Peyer's patch (tissue), 4 donors: ENCODE results near the gene GMPPA. TPM values are rescaled to one million over a fixed set of nuclear protein-coding genes. Genes with fewer than 3 reads are reported as not detected.

Source experiments
- DNase-seq, 3 donors: peaks; one replicate each; pipeline ENCODE4 v3.0.0-alpha.2; 2017 to 2019
- H3K27ac ChIP-seq, 4 donors: fragments of 200-600 bp; sonication (generic); one replicate each; pipeline ENCODE4 v1.5.1; 2016 to 2019
- H3K27me3 ChIP-seq, 2 donors: fragments of 200-600 bp; sonication (generic); one replicate each; pipeline ENCODE4 v1.5.1; 2019
- H3K36me3 ChIP-seq, 3 donors: fragments of 200-600 bp; sonication (generic); one replicate each; pipeline ENCODE4 v1.5.1; 2016 to 2019
- H3K4me1 ChIP-seq, 4 donors: fragments of 200-600 bp; sonication (generic); one replicate each; pipeline ENCODE4 v1.5.1; 2016 to 2019
- H3K4me3 ChIP-seq, 4 donors: fragments of 200-600 bp; sonication (generic); 1 replicate in 3 of 4; 2 replicates in 1 of 4; pipeline ENCODE4 v1.5.1; 2016 to 2019; ENCODE audit warnings: mild to moderate bottlenecking in 1 of 4
- H3K9me3 ChIP-seq, 4 donors: fragments of 200-600 bp; sonication (generic); one replicate each; pipeline ENCODE4 v1.5.1; 2016 to 2019; ENCODE audit warnings: mild to moderate bottlenecking in 1 of 4
- POLR2A ChIP-seq, 2 donors: fragments of 450-650 bp; IDR thresholded peaks; one replicate each; pipeline ENCODE4 v1.5.1; 2017; ENCODE audit warnings: antibody characterized with exemption in 2 of 2, mild to moderate bottlenecking in 2 of 2, moderate library complexity in 2 of 2
- total RNA-seq, 4 donors: library from RNA; depleted of rRNA; stranded (reverse); fragments of >200 nt; gene quantifications; one replicate each; pipeline ENCODE4 v1.1.0, GENCODE V29; 2016
- TF ChIP-seq, protein P1 (sequence below), 6 experiments: fragments of 450-650 bp in 4 of 6; fragments of 200-600 bp in 2 of 6; sonication (generic) in 1 of 6; IDR thresholded peaks; one replicate each; pipeline ENCODE4 v1.5.1; 2017 to 2019; ENCODE audit warnings: antibody characterized with exemption in 6 of 6, mild to moderate bottlenecking in 3 of 6, moderate library complexity in 1 of 6

Gene GMPPA
- total RNA-seq, 4 donors from 2014 or later, result 35.0 to 69.6 (median 38.9) TPM

DNA sequence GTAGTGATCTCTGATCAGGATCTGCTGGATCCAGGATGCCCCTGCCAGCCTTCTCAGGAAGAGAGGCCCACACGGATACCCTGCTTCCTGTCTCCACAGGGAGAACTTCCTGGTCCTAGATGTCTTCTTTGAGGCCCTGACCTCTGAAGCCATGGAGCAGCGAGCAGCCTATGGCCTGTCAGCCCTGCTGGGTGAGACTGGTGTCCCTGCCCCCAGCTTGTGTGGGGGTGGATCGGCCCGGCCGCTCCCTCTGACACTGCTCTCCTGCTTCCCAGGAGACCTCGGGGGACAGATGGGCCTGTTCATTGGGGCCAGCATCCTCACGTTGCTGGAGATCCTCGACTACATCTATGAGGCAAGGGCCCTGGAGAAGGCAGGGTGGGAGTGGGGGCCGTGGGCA, 38.3 kb downstream of the GMPPA start:
- Histone ChIP-seq H3K27me3 (no peaks in the 10 kb centered on the region), H3K4me1 (peaks cover 0 to 6% (median 3%) of the 10 kb centered on the region in 4 donors), H3K9me3 (no peaks in the 10 kb centered on the region), H3K36me3 (peaks cover 0 to 27% (median 0%) of the 10 kb centered on the region in 3 donors), H3K4me3 (no peak overlapping the region), H3K27ac (no peak overlapping the region)
- TF ChIP-seq, protein P1, sequence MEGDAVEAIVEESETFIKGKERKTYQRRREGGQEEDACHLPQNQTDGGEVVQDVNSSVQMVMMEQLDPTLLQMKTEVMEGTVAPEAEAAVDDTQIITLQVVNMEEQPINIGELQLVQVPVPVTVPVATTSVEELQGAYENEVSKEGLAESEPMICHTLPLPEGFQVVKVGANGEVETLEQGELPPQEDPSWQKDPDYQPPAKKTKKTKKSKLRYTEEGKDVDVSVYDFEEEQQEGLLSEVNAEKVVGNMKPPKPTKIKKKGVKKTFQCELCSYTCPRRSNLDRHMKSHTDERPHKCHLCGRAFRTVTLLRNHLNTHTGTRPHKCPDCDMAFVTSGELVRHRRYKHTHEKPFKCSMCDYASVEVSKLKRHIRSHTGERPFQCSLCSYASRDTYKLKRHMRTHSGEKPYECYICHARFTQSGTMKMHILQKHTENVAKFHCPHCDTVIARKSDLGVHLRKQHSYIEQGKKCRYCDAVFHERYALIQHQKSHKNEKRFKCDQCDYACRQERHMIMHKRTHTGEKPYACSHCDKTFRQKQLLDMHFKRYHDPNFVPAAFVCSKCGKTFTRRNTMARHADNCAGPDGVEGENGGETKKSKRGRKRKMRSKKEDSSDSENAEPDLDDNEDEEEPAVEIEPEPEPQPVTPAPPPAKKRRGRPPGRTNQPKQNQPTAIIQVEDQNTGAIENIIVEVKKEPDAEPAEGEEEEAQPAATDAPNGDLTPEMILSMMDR (IDR thresholded peaks at IDR 0.05), result no peak
- no peak for TF ChIP-seq POLR2A (IDR thresholded peaks at IDR 0.05)
- DNase-seq, result no peak

DNA sequence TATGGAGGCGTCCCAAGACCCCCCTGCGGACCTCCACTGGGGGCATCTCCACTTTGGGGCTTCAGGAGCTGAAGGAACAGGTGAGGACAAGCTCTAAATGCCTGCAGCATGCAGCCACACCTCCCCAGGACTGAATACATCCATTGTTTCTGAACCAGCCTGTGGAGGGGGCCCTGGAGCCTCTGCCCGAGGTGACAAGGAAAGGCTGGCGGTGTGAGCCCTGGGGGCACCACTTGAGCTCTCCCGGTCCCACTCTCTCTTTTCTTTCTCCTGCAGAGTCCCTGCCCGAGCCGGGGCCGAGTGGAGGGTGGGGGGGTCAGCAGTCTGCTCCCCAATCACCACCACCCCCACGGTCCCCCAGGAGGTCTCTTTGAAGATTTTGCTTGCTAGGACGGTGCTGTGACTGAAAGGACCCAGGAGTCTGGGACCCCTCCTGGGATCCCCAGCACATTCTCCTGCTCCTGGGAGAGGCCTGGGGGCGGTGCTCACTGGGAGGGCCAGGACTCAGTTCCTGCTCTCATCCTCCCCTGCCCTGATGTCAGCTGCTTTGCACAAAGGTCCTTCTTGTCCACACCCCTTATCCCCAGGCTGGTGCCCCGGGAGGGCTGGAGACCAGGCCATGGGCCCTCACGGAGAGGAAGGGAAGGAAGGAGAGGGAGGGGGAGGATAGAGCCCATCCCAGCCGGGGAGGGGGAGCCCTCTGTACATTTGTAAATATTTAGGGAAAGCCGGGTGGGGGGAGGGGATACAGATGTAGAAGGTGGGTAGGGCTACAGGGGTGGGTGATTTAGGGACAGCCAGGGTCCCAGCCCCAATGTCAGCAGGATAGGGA, 39.2 kb downstream of the GMPPA start:
- TF ChIP-seq POLR2A (IDR thresholded peaks at IDR 0.05), result no peak
- TF ChIP-seq, protein P1 (IDR thresholded peaks at IDR 0.05), result no peak
- no peak overlapping the region for H3K4me3 ChIP-seq
- peaks cover 0 to 12% (median 4%) of the 10 kb centered on the region in 4 donors for H3K4me1 ChIP-seq
- H3K36me3 ChIP-seq, result peaks cover 0 to 27% (median 0%) of the 10 kb centered on the region in 3 donors
- H3K9me3 ChIP-seq, result no peaks in the 10 kb centered on the region
- H3K27ac ChIP-seq, result no peak overlapping the region
- DNase-seq, result no peak
- no peaks in the 10 kb centered on the region for H3K27me3 ChIP-seq

DNA sequence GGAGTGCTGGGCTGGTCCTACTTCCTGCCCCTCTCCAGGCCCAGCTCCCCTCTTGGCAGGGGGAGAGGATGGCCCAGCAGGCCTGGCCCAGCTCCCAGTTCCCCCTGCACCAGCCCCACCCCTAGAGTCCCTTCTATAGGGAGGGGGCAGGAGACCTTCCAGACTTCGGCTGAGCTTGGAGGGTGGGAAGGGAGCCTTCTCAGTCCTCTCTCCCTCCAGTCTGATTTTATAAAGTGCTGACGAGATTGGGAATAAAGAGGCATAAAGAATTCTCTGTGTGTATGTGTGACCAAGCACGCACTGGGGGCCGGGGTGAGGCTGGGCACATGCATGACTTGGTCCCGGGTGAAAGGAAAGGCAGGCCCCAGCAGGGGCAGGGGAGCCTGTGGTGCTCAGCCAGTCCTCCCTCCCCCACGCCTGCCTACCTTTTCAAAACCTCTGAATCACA, 39.8 kb downstream of the GMPPA start:
- TF ChIP-seq POLR2A (IDR thresholded peaks at IDR 0.05), result no peak
- TF ChIP-seq, protein P1 (IDR thresholded peaks at IDR 0.05), result no peak
- H3K4me3 ChIP-seq, result no peak overlapping the region
- H3K4me1 ChIP-seq, result peaks cover 0 to 16% (median 6%) of the 10 kb centered on the region in 4 donors
- DNase-seq, result no peak
- H3K27me3 ChIP-seq, result no peaks in the 10 kb centered on the region
- no peak overlapping the region for H3K27ac ChIP-seq
- no peaks in the 10 kb centered on the region for H3K9me3 ChIP-seq
- peaks cover 0 to 27% (median 0%) of the 10 kb centered on the region in 3 donors for H3K36me3 ChIP-seq

DNA sequence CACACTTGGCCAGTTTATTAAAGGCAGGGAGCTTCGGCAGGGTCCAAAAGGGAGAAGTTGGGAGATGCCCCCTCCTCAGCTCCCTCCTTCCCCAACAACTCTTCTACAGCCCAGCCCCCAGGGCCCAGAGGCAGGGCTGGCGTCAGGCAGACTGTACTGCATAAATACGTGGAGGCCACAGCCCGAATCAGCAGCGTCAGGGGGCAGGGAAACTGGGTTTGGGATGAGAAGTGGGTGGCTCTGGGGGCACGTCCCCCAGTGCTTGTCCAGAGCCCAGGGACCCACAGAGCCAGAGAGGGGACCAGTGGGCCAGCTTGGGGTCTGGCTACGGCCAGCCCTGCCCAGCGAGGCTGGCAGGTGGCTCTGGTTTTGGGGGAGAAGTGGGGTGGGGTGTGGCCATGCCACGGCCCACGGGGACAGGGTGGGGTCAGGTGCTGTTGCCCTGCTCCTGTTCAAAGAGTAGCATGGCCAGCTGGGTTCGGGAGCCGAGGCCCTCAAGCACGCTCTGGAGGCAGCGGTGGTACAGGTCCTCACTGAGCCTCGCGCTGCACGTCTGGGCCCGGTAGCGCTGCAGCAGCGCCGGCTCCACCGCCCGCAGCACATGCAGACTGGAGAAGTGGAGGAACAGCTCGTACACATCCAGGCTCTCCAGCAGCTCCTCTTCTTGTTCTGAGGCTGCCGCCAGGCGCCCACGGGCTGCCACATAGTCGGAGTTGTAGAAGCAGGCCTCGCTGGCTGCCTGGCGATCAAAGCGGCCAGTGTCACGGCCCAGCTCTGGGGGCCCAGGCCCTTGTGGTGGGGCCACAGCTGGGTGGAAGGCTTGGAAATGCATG, 40.5 kb downstream of the GMPPA start:
- no peak overlapping the region for H3K4me3 ChIP-seq
- no peaks in the 10 kb centered on the region for H3K9me3 ChIP-seq
- no peak for TF ChIP-seq POLR2A (IDR thresholded peaks at IDR 0.05)
- TF ChIP-seq, protein P1 (IDR thresholded peaks at IDR 0.05), result no peak
- H3K4me1 ChIP-seq, result peaks cover 0 to 22% (median 8%) of the 10 kb centered on the region in 4 donors
- peaks cover 0 to 27% (median 0%) of the 10 kb centered on the region in 3 donors for H3K36me3 ChIP-seq
- no peak for DNase-seq
- no peaks in the 10 kb centered on the region for H3K27me3 ChIP-seq
- no peak overlapping the region for H3K27ac ChIP-seq

DNA sequence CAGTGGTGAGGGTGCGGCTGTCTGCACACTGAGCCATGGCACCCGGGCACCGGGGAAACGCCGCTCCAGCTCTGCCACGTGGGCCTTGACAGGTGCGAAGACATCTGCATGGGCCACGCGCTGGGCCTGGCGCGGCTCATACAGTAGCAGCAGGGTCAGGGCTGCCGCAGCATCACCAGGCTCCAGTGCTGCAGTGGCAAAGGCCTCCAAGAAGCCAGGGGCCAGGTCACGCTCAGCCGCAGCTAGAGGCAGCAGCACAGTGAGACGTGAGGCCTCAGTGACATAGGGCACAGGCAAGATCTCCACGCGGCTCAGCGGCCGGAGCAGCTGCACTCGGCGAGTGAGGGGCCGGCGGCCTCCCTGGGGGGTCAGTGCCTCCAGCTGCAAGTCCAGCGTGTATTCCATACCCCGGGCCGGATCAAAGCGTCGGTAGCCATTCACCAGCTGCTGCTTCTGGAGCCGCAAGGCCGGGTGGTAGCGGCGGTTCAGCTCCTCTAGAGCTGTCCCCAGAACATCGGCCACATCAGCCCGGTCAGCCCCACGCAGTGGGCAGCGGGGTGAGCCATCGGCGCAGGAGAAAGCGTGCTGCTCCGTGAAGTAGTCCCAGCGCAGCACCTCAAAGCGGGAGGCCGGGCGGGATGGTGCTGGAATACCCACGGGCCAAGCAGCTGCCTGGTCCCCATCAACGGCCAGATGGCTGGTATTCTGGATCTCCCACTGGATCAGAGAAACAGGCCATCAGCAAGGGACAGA, 41.4 kb downstream of the GMPPA start:
- Histone ChIP-seq H3K27me3 (no peaks in the 10 kb centered on the region), H3K36me3 (peaks cover 0 to 27% (median 0%) of the 10 kb centered on the region in 3 donors), H3K27ac (no peak overlapping the region), H3K4me1 (peaks cover 0 to 23% (median 14%) of the 10 kb centered on the region in 4 donors), H3K9me3 (no peaks in the 10 kb centered on the region), H3K4me3 (no peak overlapping the region)
- TF ChIP-seq, protein P1 (IDR thresholded peaks at IDR 0.05), result no peak
- no peak for TF ChIP-seq POLR2A (IDR thresholded peaks at IDR 0.05)
- no peak for DNase-seq
